ENCODE results near the gene XYLT2. TPM values are rescaled to one million over a fixed set of nuclear protein-coding genes. Genes with fewer than 3 reads are reported as not detected.

The XYLT2 gene
- total and polyA plus RNA-seq, 2 of the 13 experiments (the other 11 are each of a cell fraction or from before 2014, with no cell fraction given): 17.0 to 22.1 TPM

- TF ChIP-seq DMTF1 (CRISPR knock-in tag; IDR thresholded peaks at IDR 0.05) (no peak), PPARG (CRISPR knock-in tag; conservative IDR thresholded peaks at IDR 0.05) (0 out of 2 replicates have a peak, but pooled peaks have one; percentile 14), ZNF615 (CRISPR knock-in tag; IDR thresholded peaks at IDR 0.05; ENCODE audit: borderline replicate concordance) (no peak), RXRB (CRISPR knock-in tag; IDR thresholded peaks at IDR 0.05; ENCODE audit: borderline replicate concordance) (peak; percentile 49; the same call in 1 of the 2 replicates), PLSCR1 (CRISPR knock-in tag; IDR thresholded peaks at IDR 0.05; ENCODE audit: borderline replicate concordance) (no peak), ZBTB40 (IDR thresholded peaks at IDR 0.05) (no peak), ZBTB40 (CRISPR knock-in tag; IDR thresholded peaks at IDR 0.05) (no peak), SMC3 (IDR thresholded peaks at IDR 0.05; ENCODE audit: low read length) (peak; percentile 90), ZNF597 (CRISPR knock-in tag; IDR thresholded peaks at IDR 0.05) (0 out of 2 replicates have a peak, but pooled peaks have one; percentile 53), ZNF546 (CRISPR knock-in tag; conservative IDR thresholded peaks at IDR 0.05) (no peak), JARID2 (CRISPR knock-in tag; IDR thresholded peaks at IDR 0.05; ENCODE audit: insufficient replicate concordance) (peak; percentile 73), ZFP36L1 (CRISPR knock-in tag; IDR thresholded peaks at IDR 0.05) (no peak), HOXD1 (CRISPR knock-in tag; IDR thresholded peaks at IDR 0.05) (no peak), TCF12 (IDR thresholded peaks at IDR 0.05) (no peak), TCF12 (CRISPR knock-in tag; IDR thresholded peaks at IDR 0.05) (no peak), MYC (CRISPR knock-in tag; IDR thresholded peaks at IDR 0.05; ENCODE audit: borderline replicate concordance) (no peak; the same call in 1 of the 2 replicates), ZNF205 (CRISPR knock-in tag; IDR thresholded peaks at IDR 0.05) (no peak), MTF2 (CRISPR knock-in tag; IDR thresholded peaks at IDR 0.05; ENCODE audit: borderline replicate concordance) (no peak)
Measured at GRCh38 chr17:50297407-50297865, 48.5 kb upstream of the XYLT2 start (continued).

Data from HepG2 (cell line).